Keratinocyte (primary cell): ENCODE data around the gene ELOB. TPM values are rescaled to one million over a fixed set of nuclear protein-coding genes. Genes with fewer than 3 reads are reported as not detected.

Experiments
- DNase-seq: peaks from one replicate; pipeline ENCODE4 v3.0.0-alpha.2; 2011; ENCODE audit warnings: low read depth, missing footprints, low spot score
- FAIRE-seq: peaks from 2 replicates; lab custom pipeline; 2011; peaks lifted over from hg19 to GRCh38; lab: Jason Lieb, UNC
- H2AFZ ChIP-seq: 2 replicates; pipeline ENCODE4 v1.6.0; 2012; ENCODE audit warnings: low read length, control low read depth, inconsistent platforms; ENCODE audit not compliant: control insufficient read depth
- H3K27ac ChIP-seq: 2 replicates; pipeline ENCODE4 v1.5.1; 2011; ENCODE audit warnings: low read length; ENCODE audit not compliant: control insufficient read depth, insufficient read depth
- H3K27me3 ChIP-seq: 3 replicates; pipeline ENCODE4 v1.6.0; 2011; ENCODE audit warnings: low read length; ENCODE audit not compliant: control insufficient read depth, insufficient read depth; ENCODE audit errors: extremely low read depth
- H3K36me3 ChIP-seq, 2 experiments: 2 replicates in 1 of 2; 3 replicates in 1 of 2; pipeline ENCODE4 v1.5.1; 2011; ENCODE audit warnings: low read length in 2 of 2, mild to moderate bottlenecking in 1 of 2; ENCODE audit not compliant: control insufficient read depth in 2 of 2, insufficient read depth in 2 of 2; ENCODE audit errors: extremely low read depth in 1 of 2
- H3K4me1 ChIP-seq: 3 replicates; pipeline ENCODE4 v1.5.1; 2011; ENCODE audit warnings: low read length; ENCODE audit not compliant: control insufficient read depth, insufficient read depth; ENCODE audit errors: extremely low read depth
- H3K4me2 ChIP-seq: 3 replicates; pipeline ENCODE4 v1.6.0; 2011; ENCODE audit warnings: low read depth, low read length; ENCODE audit not compliant: control insufficient read depth, insufficient read depth; ENCODE audit errors: extremely low read depth
- H3K4me3 ChIP-seq, 3 experiments: fragments of 200-600 bp in 1 of 3; sonication (generic) in 1 of 3; 2 replicates in 2 of 3; 3 replicates in 1 of 3; pipeline ENCODE4 v1.5.1; 2011 to 2016; ENCODE audit warnings: low read length in 3 of 3, mild to moderate bottlenecking in 3 of 3, control low read depth in 2 of 3, inconsistent platforms in 1 of 3, low read depth in 1 of 3, mixed read lengths in 1 of 3, mixed run types in 1 of 3, moderate library complexity in 1 of 3; ENCODE audit not compliant: control insufficient read depth in 2 of 3, insufficient read depth in 2 of 3; ENCODE audit errors: extremely low read depth in 1 of 3
- H3K79me2 ChIP-seq: 2 replicates; pipeline ENCODE4 v1.6.0; 2012; ENCODE audit warnings: low read length; ENCODE audit not compliant: control insufficient read depth, insufficient read depth
- H3K9ac ChIP-seq: 3 replicates; pipeline ENCODE4 v1.6.0; 2011; ENCODE audit warnings: low read length; ENCODE audit not compliant: control insufficient read depth, insufficient read depth; ENCODE audit errors: extremely low read depth
- H3K9me1 ChIP-seq: 3 replicates; pipeline ENCODE4 v1.6.0; 2011; ENCODE audit warnings: low read length; ENCODE audit not compliant: control insufficient read depth, insufficient read depth; ENCODE audit errors: extremely low read depth
- H3K9me3 ChIP-seq: 2 replicates; pipeline ENCODE4 v1.5.1; 2012; ENCODE audit warnings: low read depth, low read length; ENCODE audit not compliant: control insufficient read depth
- H4K20me1 ChIP-seq: 3 replicates; pipeline ENCODE4 v1.6.0; 2011; ENCODE audit warnings: low read length; ENCODE audit not compliant: control insufficient read depth, insufficient read depth; ENCODE audit errors: extremely low read depth
- EZH2 ChIP-seq: IDR thresholded peaks from one replicate; pipeline ENCODE4 v1.6.1; 2012; ENCODE audit warnings: inconsistent platforms, mild to moderate bottlenecking, low read length, moderate library complexity
- dilution Hi-C: fragments of 300-500 bp; cut with MboI; formaldehyde crosslinking; loops from one replicate; pipeline ENCODE4 v1.7.0; 2020; ENCODE audit warnings: low sequenced_read_pairs; ENCODE audit not compliant: extremely low pct_ligation_motif_present
- polyA plus RNA-seq, 5 experiments: library from polyadenylated mRNA; depleted of rRNA in 3 of 5; stranded (reverse) in 3 of 5; stranded (forward) in 1 of 5; unstranded in 1 of 5; fragments of >200 nt; gene quantifications; 1 replicate in 1 of 5; 2 replicates in 3 of 5; 3 replicates in 1 of 5; pipeline versions ENCODE4 v1.2.1 to v1.2.3, GENCODE V29; 2011 to 2012; ENCODE audit warnings: missing spikeins in 2 of 5, low read depth in 1 of 5, low replicate concordance in 1 of 5
- TF ChIP-seq, protein P1 (sequence below), 3 experiments: IDR thresholded peaks in 1 of 3; conservative IDR thresholded peaks in 1 of 3; optimal IDR thresholded peaks in 1 of 3; 2 replicates in 2 of 3; 3 replicates in 1 of 3; pipeline versions ENCODE3 to v1.5.1; 2011; ENCODE audit warnings: low read length in 3 of 3, mild to moderate bottlenecking in 3 of 3, moderate library complexity in 2 of 3, control low read depth in 1 of 3, inconsistent platforms in 1 of 3; ENCODE audit not compliant: insufficient read depth in 2 of 3; ENCODE audit errors: extremely low read depth in 1 of 3

ELOB gene
- polyA plus RNA-seq, 1 donor (not counting 4 experiments of a cell fraction or from before 2014, with no cell fraction given), result 235 TPM

- TF ChIP-seq EZH2, result no peak
- TF ChIP-seq, protein P1, sequence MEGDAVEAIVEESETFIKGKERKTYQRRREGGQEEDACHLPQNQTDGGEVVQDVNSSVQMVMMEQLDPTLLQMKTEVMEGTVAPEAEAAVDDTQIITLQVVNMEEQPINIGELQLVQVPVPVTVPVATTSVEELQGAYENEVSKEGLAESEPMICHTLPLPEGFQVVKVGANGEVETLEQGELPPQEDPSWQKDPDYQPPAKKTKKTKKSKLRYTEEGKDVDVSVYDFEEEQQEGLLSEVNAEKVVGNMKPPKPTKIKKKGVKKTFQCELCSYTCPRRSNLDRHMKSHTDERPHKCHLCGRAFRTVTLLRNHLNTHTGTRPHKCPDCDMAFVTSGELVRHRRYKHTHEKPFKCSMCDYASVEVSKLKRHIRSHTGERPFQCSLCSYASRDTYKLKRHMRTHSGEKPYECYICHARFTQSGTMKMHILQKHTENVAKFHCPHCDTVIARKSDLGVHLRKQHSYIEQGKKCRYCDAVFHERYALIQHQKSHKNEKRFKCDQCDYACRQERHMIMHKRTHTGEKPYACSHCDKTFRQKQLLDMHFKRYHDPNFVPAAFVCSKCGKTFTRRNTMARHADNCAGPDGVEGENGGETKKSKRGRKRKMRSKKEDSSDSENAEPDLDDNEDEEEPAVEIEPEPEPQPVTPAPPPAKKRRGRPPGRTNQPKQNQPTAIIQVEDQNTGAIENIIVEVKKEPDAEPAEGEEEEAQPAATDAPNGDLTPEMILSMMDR (optimal IDR thresholded peaks at IDR 0.05 in 1 of 3, IDR thresholded peaks at IDR 0.05 in 1 of 3, conservative IDR thresholded peaks at IDR 0.05 in 1 of 3; ENCODE audit: extremely low read depth in 1 of 3, insufficient read depth in 2 of 3, low read length in 3 of 3), result no peak
- Histone ChIP-seq H3K79me2 (peaks cover 41% of the 10 kb centered on the region), H3K27ac (no peak overlapping the region)
Observed at GRCh38 chr16:2773188-2773968, 3.7 kb downstream of the ELOB start.

DNA sequence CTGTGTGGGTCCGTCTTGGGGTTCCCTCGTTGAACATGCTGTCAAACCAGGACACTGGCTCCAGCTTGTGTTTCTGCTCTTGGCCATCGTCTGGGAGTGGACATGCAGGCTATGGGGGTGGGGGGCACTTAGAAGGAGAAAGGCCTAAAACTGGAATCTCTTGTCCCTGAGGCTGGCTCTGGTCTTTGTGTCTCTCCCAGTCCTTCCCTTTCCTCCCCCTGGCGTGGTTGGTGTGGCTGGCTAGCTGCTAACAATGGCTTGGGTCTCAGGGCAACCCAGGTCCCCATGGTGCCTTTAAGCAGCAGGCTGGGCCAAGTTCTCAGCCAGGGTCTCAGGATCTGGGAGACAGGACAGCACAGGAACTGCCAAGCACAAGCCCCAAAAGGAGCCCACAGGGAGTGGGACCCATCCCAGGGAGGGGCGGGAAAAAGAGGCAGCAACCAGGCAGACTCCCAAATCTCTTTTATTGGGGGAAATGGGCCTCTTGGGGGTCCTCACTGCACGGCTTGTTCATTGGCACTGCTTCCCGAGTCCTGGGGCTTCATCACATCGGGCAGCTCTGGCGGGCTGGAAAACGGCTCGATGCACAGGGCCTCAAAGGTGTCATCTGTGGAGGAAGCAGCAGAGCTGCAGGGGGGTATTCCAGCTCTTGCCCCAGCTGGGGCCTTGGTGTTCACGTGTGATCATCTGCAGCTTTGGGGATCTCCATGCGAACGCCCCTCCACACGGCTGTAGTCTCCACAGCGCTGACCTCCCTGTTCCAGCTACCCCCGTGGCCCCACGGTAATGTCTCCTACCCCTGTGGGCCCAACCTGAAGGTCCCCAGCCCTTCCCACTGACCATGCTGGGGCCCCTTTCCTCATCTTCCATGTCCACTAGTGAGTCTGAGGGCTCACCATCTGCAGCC lies 5.3 kb downstream of the ELOB start:
- TF ChIP-seq, protein P1 (optimal IDR thresholded peaks at IDR 0.05 in 1 of 3, IDR thresholded peaks at IDR 0.05 in 1 of 3, conservative IDR thresholded peaks at IDR 0.05 in 1 of 3; ENCODE audit: extremely low read depth in 1 of 3, insufficient read depth in 2 of 3, low read length in 3 of 3), result no peak
- no peak for TF ChIP-seq EZH2

More at GRCh38 chr16:2773188-2773968, 3.7 kb downstream of the ELOB start:
- dilution Hi-C loops, result no loop called here
- H3K27me3 ChIP-seq, result no peaks in the 10 kb centered on the region
- no peaks in the 10 kb centered on the region for H3K9me3 ChIP-seq
- no peak for DNase-seq
- H3K4me1 ChIP-seq, result peaks cover 20% of the 10 kb centered on the region
- peaks cover 44 to 47% of the 10 kb centered on the region in 2 experiments for H3K36me3 ChIP-seq
- H3K4me3 ChIP-seq, result no peak overlapping the region
- H3K4me2 ChIP-seq, result no peak overlapping the region
- no peaks in the 10 kb centered on the region for H3K9me1 ChIP-seq
- FAIRE-seq, result no peak
- peaks cover 11% of the 10 kb centered on the region for H4K20me1 ChIP-seq
- H3K9ac ChIP-seq, result no peak overlapping the region
- no peak overlapping the region for H2AFZ ChIP-seq

More for the DNA sequence above, 5.3 kb downstream of the ELOB start:
- no peak for FAIRE-seq
- H3K4me1 ChIP-seq, result peaks cover 15% of the 10 kb centered on the region
- H3K79me2 ChIP-seq, result peaks cover 50% of the 10 kb centered on the region
- no peak overlapping the region for H3K4me3 ChIP-seq
- H3K9me3 ChIP-seq, result no peaks in the 10 kb centered on the region
- no peaks in the 10 kb centered on the region for H3K9me1 ChIP-seq
- DNase-seq, result no peak
- H3K9ac ChIP-seq, result no peak overlapping the region
- H4K20me1 ChIP-seq, result peaks cover 23% of the 10 kb centered on the region
- no peak overlapping the region for H3K27ac ChIP-seq
- dilution Hi-C loops, result no loop called here
- H3K36me3 ChIP-seq, result peaks cover 59 to 61% of the 10 kb centered on the region in 2 experiments
- no peaks in the 10 kb centered on the region for H3K27me3 ChIP-seq
- H3K4me2 ChIP-seq, result no peak overlapping the region
- H2AFZ ChIP-seq, result no peak overlapping the region
